ENCODE data around the gene MRPS22. TPM values are rescaled to one million over a fixed set of nuclear protein-coding genes. Genes with fewer than 3 reads are reported as not detected.
"Not testable (repeated sequence)": the region's sequence is repeated elsewhere in the genome, so short reads cannot be mapped to it uniquely, and the experiment has no call there.

MRPS22 gene
- total RNA-seq, 1 donor from 2014 or later = 40.4 TPM

- peaks cover 19% of the 10 kb centered on the region for H3K36me3 Mint-ChIP-seq (ENCODE audit: low read depth, unreplicated experiment)
- Histone ChIP-seq H3K4me1 (ENCODE audit: insufficient read depth, low read length) (no peaks in the 10 kb centered on the region), H3K4me3 (ENCODE audit: insufficient read depth, low read depth, low read length) (no peak overlapping the region), H3K4me2 (ENCODE audit: low read length) (no peak overlapping the region), H3K36me3 (ENCODE audit: insufficient read depth, low read length) (peaks cover 80% of the 10 kb centered on the region), H3K9me3 (ENCODE audit: insufficient read depth, low read depth, low read length) (no peaks in the 10 kb centered on the region), H3K79me2 (ENCODE audit: insufficient read depth, low read length) (peaks cover 64% of the 10 kb centered on the region), H3K27ac (ENCODE audit: low read depth, low read length) (no peak overlapping the region), H4K20me1 (ENCODE audit: insufficient read depth, low read length) (peaks cover 74% of the 10 kb centered on the region), H3K9ac (ENCODE audit: low read length) (no peak overlapping the region), H2AFZ (ENCODE audit: low read depth, low read length) (no peak overlapping the region), H3K27me3 (ENCODE audit: insufficient read depth, low read length) (no peaks in the 10 kb centered on the region)
- TF ChIP-seq CTCF (IDR thresholded peaks at IDR 0.05; ENCODE audit: insufficient read depth, low read depth, low read length) (no peak), EZH2 (IDR thresholded peaks at IDR 0.05; ENCODE audit: insufficient read depth, low read length) (no peak)
- no peak overlapping the region for H3K27ac Mint-ChIP-seq (ENCODE audit: unreplicated experiment)
- FAIRE-seq (no peak), DNase-seq (ENCODE audit: low read depth) (no peak)
- no peak overlapping the region for H3K4me3 Mint-ChIP-seq (ENCODE audit: unreplicated experiment)
- peaks cover 16% of the 10 kb centered on the region for H3K4me1 Mint-ChIP-seq (ENCODE audit: low read depth, unreplicated experiment)
- no peaks in the 10 kb centered on the region for H3K27me3 Mint-ChIP-seq (ENCODE audit: low read depth, unreplicated experiment)
- no peaks in the 10 kb centered on the region for H3K9me3 Mint-ChIP-seq (ENCODE audit: unreplicated experiment)
These were observed 33.6 kb downstream of the MRPS22 start for GRCh38 chr3:139377378-139377777.

DNA sequence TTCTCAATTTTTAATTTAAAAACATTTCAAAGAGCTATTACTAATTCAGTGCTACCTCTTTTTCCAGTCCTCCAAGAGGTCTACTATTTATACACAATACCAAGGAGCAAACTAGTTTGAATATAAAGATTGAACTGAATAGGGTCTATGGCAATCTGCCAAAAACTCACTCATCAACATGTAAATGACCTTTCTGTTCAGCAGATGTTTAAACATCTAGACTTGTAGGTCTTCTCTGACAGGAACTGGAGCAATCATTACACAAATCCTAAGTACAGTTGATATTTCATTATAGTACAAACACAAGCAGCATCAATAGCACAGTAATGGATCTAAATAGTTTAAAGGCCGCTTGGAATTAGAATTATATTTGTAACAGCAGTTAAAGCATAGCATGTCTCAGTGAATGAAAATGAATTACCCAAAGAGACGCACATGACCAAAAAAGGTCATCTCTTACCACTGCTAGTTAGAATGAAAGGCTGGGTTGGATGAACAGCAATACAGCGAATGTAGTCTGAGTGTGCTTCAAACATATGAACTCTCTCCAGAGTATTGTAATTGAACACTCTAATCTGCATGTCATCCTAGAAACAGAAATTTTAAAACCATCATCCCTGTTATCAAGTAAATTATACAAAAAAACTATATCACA is 34.9 kb downstream of the MRPS22 start:
- Histone ChIP-seq H2AFZ (ENCODE audit: low read depth, low read length) (no peak overlapping the region), H3K27ac (ENCODE audit: low read depth, low read length) (no peak overlapping the region), H3K9me3 (ENCODE audit: insufficient read depth, low read depth, low read length) (no peaks in the 10 kb centered on the region), H3K79me2 (ENCODE audit: insufficient read depth, low read length) (peaks cover 72% of the 10 kb centered on the region), H3K9ac (ENCODE audit: low read length) (no peak overlapping the region), H3K4me1 (ENCODE audit: insufficient read depth, low read length) (no peaks in the 10 kb centered on the region), H3K36me3 (ENCODE audit: insufficient read depth, low read length) (peaks cover 77% of the 10 kb centered on the region), H4K20me1 (ENCODE audit: insufficient read depth, low read length) (peaks cover 74% of the 10 kb centered on the region), H3K4me2 (ENCODE audit: low read length) (no peak overlapping the region), H3K4me3 (ENCODE audit: insufficient read depth, low read depth, low read length) (no peak overlapping the region), H3K27me3 (ENCODE audit: insufficient read depth, low read length) (no peaks in the 10 kb centered on the region)
- TF ChIP-seq CTCF (IDR thresholded peaks at IDR 0.05; ENCODE audit: insufficient read depth, low read depth, low read length) (no peak), EZH2 (IDR thresholded peaks at IDR 0.05; ENCODE audit: insufficient read depth, low read length) (no peak)
- H3K27me3 Mint-ChIP-seq (ENCODE audit: low read depth, unreplicated experiment) = no peaks in the 10 kb centered on the region
- no peaks in the 10 kb centered on the region for H3K9me3 Mint-ChIP-seq (ENCODE audit: unreplicated experiment)
- FAIRE-seq (no peak), DNase-seq (ENCODE audit: low read depth) (no peak)
- H3K36me3 Mint-ChIP-seq (ENCODE audit: low read depth, unreplicated experiment) = peaks cover 16% of the 10 kb centered on the region
- no peak overlapping the region for H3K27ac Mint-ChIP-seq (ENCODE audit: unreplicated experiment)
- peaks cover 14% of the 10 kb centered on the region for H3K4me1 Mint-ChIP-seq (ENCODE audit: low read depth, unreplicated experiment)
- no peak overlapping the region for H3K4me3 Mint-ChIP-seq (ENCODE audit: unreplicated experiment)

- Histone ChIP-seq H3K4me3 (ENCODE audit: insufficient read depth, low read depth, low read length) (no peak overlapping the region), H3K4me2 (ENCODE audit: low read length) (no peak overlapping the region), H3K27me3 (ENCODE audit: insufficient read depth, low read length) (no peaks in the 10 kb centered on the region), H3K9me3 (ENCODE audit: insufficient read depth, low read depth, low read length) (no peaks in the 10 kb centered on the region), H2AFZ (ENCODE audit: low read depth, low read length) (no peak overlapping the region), H4K20me1 (ENCODE audit: insufficient read depth, low read length) (peaks cover 80% of the 10 kb centered on the region), H3K27ac (ENCODE audit: low read depth, low read length) (no peak overlapping the region), H3K36me3 (ENCODE audit: insufficient read depth, low read length) (peaks cover 62% of the 10 kb centered on the region), H3K4me1 (ENCODE audit: insufficient read depth, low read length) (no peaks in the 10 kb centered on the region), H3K79me2 (ENCODE audit: insufficient read depth, low read length) (peaks cover 87% of the 10 kb centered on the region), H3K9ac (ENCODE audit: low read length) (no peak overlapping the region)
- Mint-ChIP-seq H3K27me3 (ENCODE audit: low read depth, unreplicated experiment) (no peaks in the 10 kb centered on the region), H3K9me3 (ENCODE audit: unreplicated experiment) (no peaks in the 10 kb centered on the region), H3K36me3 (ENCODE audit: low read depth, unreplicated experiment) (peaks cover 12% of the 10 kb centered on the region), H3K4me1 (ENCODE audit: low read depth, unreplicated experiment) (peaks cover 27% of the 10 kb centered on the region), H3K4me3 (ENCODE audit: unreplicated experiment) (no peak overlapping the region), H3K27ac (ENCODE audit: unreplicated experiment) (no peak overlapping the region)
- DNase-seq (ENCODE audit: low read depth) (no peak), FAIRE-seq (no peak)
- TF ChIP-seq EZH2 (IDR thresholded peaks at IDR 0.05; ENCODE audit: insufficient read depth, low read length) (no peak), CTCF (IDR thresholded peaks at IDR 0.05; ENCODE audit: insufficient read depth, low read depth, low read length) (no peak)
These were observed 36.8 kb downstream of the MRPS22 start for GRCh38 chr3:139380575-139380974.

- not testable (repeated sequence) for H3K27ac ChIP-seq (ENCODE audit: low read depth, low read length); FAIRE-seq; H3K4me3 ChIP-seq (ENCODE audit: insufficient read depth, low read depth, low read length); H3K27me3 Mint-ChIP-seq (ENCODE audit: low read depth, unreplicated experiment); H3K4me3 Mint-ChIP-seq (ENCODE audit: unreplicated experiment); H3K9me3 ChIP-seq (ENCODE audit: insufficient read depth, low read depth, low read length); DNase-seq (ENCODE audit: low read depth); H3K27me3 ChIP-seq (ENCODE audit: insufficient read depth, low read length); H3K9me3 Mint-ChIP-seq (ENCODE audit: unreplicated experiment); H3K4me1 ChIP-seq (ENCODE audit: insufficient read depth, low read length); H2AFZ ChIP-seq (ENCODE audit: low read depth, low read length); H3K9ac ChIP-seq (ENCODE audit: low read length); H3K27ac Mint-ChIP-seq (ENCODE audit: unreplicated experiment); H3K4me2 ChIP-seq (ENCODE audit: low read length)
- peaks cover 91% of the 10 kb centered on the region for H4K20me1 ChIP-seq (ENCODE audit: insufficient read depth, low read length)
- Mint-ChIP-seq H3K4me1 (ENCODE audit: low read depth, unreplicated experiment) (peaks cover 40% of the 10 kb centered on the region), H3K36me3 (ENCODE audit: low read depth, unreplicated experiment) (peaks cover 13% of the 10 kb centered on the region)
- peaks cover 100% of the 10 kb centered on the region for H3K79me2 ChIP-seq (ENCODE audit: insufficient read depth, low read length)
- H3K36me3 ChIP-seq (ENCODE audit: insufficient read depth, low read length) = peaks cover 52% of the 10 kb centered on the region
These were observed 38.5 kb downstream of the MRPS22 start for GRCh38 chr3:139382291-139382690.

All from astrocyte (in vitro differentiated cells and primary cell).